SK-N-SH (cell line): ENCODE results near the gene SLCO2B1. TPM values are rescaled to one million over a fixed set of nuclear protein-coding genes. Genes with fewer than 3 reads are reported as not detected.

Source experiments
- CTCF ChIA-PET: fragments of 300-600, 350-600 bp; formaldehyde crosslinking; extraction: SDS; loops from one replicate; lab custom pipeline; 2021; lab: Yijun Ruan, JAX
- POLR2A ChIA-PET: fragments of 350-600 bp; sonication (Branson Sonifier 250); formaldehyde crosslinking; extraction: SDS; loops from one replicate; lab custom pipeline; 2020; ENCODE audit warnings: antibody characterized with exemption, inconsistent platforms; lab: Yijun Ruan, JAX
- DNase-seq: peaks from one replicate; pipeline ENCODE4 v3.0.0; 2012
- H2AFZ ChIP-seq: fragments of 200-600 bp; sonication (generic); 2 replicates; pipeline ENCODE4 v1.8.1; 2016; ENCODE audit warnings: antibody characterized with exemption, mild to moderate bottlenecking, low read depth
- H3F3A ChIP-seq: fragments of 200-600 bp; sonication (generic); replicated peaks from 2 replicates; pipeline ENCODE3; 2016; ENCODE audit warnings: antibody characterized with exemption, mild to moderate bottlenecking; ENCODE audit not compliant: insufficient read depth
- H3K27ac ChIP-seq, 2 experiments: fragments of 200-500 bp in 1 of 2; fragments of 200-600 bp in 1 of 2; sonication (Bioruptor generic) in 1 of 2; sonication (generic), shearing (Covaris generic) in 1 of 2; 2 replicates each; pipeline versions ENCODE4 v1.5.1 to v1.6.1; 2014 to 2016; ENCODE audit warnings: low read depth in 2 of 2, inconsistent platforms in 1 of 2, low read length in 1 of 2, mild to moderate bottlenecking in 1 of 2, mixed read lengths in 1 of 2
- H3K27me3 ChIP-seq: fragments of 200-600 bp; sonication (generic), shearing (Covaris generic); 2 replicates; pipeline ENCODE4 v1.6.1; 2016; ENCODE audit warnings: mixed run types; ENCODE audit not compliant: insufficient read depth
- H3K36me3 ChIP-seq, 2 experiments: fragments of 200-500 bp in 1 of 2; fragments of 200-600 bp in 1 of 2; sonication (Bioruptor generic) in 1 of 2; sonication (generic) in 1 of 2; replicated peaks in 1 of 2; 2 replicates each; pipeline versions ENCODE3 to v1.5.1; 2014 to 2016; ENCODE audit warnings: low read length in 1 of 2, mild to moderate bottlenecking in 1 of 2; ENCODE audit not compliant: insufficient read depth in 2 of 2, control insufficient read depth in 1 of 2
- H3K4me1 ChIP-seq, 2 experiments: fragments of 200-500 bp in 1 of 2; fragments of 200-600 bp in 1 of 2; sonication (Bioruptor generic) in 1 of 2; sonication (generic), shearing (Covaris generic) in 1 of 2; 2 replicates each; pipeline versions ENCODE4 v1.5.1 to v1.6.1; 2014 to 2016; ENCODE audit warnings: low read depth in 1 of 2, low read length in 1 of 2, mixed run types in 1 of 2; ENCODE audit not compliant: insufficient read depth in 2 of 2, control insufficient read depth in 1 of 2
- H3K4me2 ChIP-seq: fragments of 200-600 bp; sonication (generic), shearing (Covaris generic); 2 replicates; pipeline ENCODE4 v1.6.1; 2017; ENCODE audit warnings: mixed run types
- H3K4me3 ChIP-seq, 2 experiments: fragments of 200-500 bp in 1 of 2; fragments of 200-600 bp in 1 of 2; sonication (Bioruptor generic) in 1 of 2; sonication (generic), shearing (Covaris generic) in 1 of 2; 2 replicates each; pipeline versions ENCODE4 v1.5.1 to v1.8.1; 2014 to 2016; ENCODE audit warnings: low read depth in 2 of 2, inconsistent platforms in 1 of 2, low read length in 1 of 2, mild to moderate bottlenecking in 1 of 2, mixed read lengths in 1 of 2, moderate library complexity in 1 of 2
- H3K79me2 ChIP-seq: fragments of 200-600 bp; sonication (generic); 2 replicates; pipeline ENCODE4 v1.8.1; 2017; ENCODE audit warnings: mild to moderate bottlenecking; ENCODE audit not compliant: insufficient read depth
- H3K9ac ChIP-seq: fragments of 200-600 bp; sonication (generic); 2 replicates; pipeline ENCODE4 v1.6.1; 2017; ENCODE audit warnings: mixed run types
- H3K9me2 ChIP-seq: fragments of 200-600 bp; sonication (generic); 2 replicates; pipeline ENCODE4 v1.6.1; 2017; ENCODE audit warnings: mixed run types
- H3K9me3 ChIP-seq: fragments of 200-600 bp; sonication (generic); 2 replicates; pipeline ENCODE4 v1.6.1; 2017; ENCODE audit warnings: mixed run types, mild to moderate bottlenecking, moderate library complexity
- H4K20me1 ChIP-seq: fragments of 200-600 bp; sonication (generic); 2 replicates; pipeline ENCODE4 v1.6.1; 2017; ENCODE audit warnings: mild to moderate bottlenecking, mixed run types; ENCODE audit not compliant: insufficient read depth
- CHD2 ChIP-seq: fragments of 150-350 bp; IDR thresholded peaks from 2 replicates; pipeline ENCODE4 v1.6.1; 2018; ENCODE audit warnings: low read length; ENCODE audit not compliant: partially characterized antibody
- CTCF ChIP-seq: fragments of 200-600 bp; sonication (generic); IDR thresholded peaks from 2 replicates; pipeline ENCODE4 v1.6.1; 2017; ENCODE audit warnings: antibody characterized with exemption, mild to moderate bottlenecking, moderate library complexity
- EP300 ChIP-seq, 2 experiments: IDR thresholded peaks; 2 replicates each; pipeline versions ENCODE4 v1.4.0 to v1.6.1; 2012; ENCODE audit warnings: borderline replicate concordance in 1 of 2, low read depth in 1 of 2, low read length in 1 of 2
- EZH2phosphoT487 ChIP-seq: fragments of 200-600 bp; sonication (generic); IDR thresholded peaks from 2 replicates; pipeline ENCODE4 v1.6.1; 2017; ENCODE audit warnings: low read depth, mixed run types, mild to moderate bottlenecking, antibody characterized with exemption, moderate library complexity, borderline replicate concordance
- FOSL2 ChIP-seq: IDR thresholded peaks from 2 replicates; pipeline ENCODE4 v1.4.0; 2012; ENCODE audit warnings: low read depth, mild to moderate bottlenecking, moderate library complexity, borderline replicate concordance
- FOXM1 ChIP-seq: IDR thresholded peaks from 2 replicates; pipeline ENCODE4 v1.4.0; 2012; ENCODE audit warnings: low read depth, mild to moderate bottlenecking
- MEF2A ChIP-seq: IDR thresholded peaks from 2 replicates; pipeline ENCODE4 v1.4.0; 2012; ENCODE audit warnings: low read depth, borderline replicate concordance
- NFIC ChIP-seq: IDR thresholded peaks from 2 replicates; pipeline ENCODE4 v1.4.0; 2012; ENCODE audit warnings: borderline replicate concordance
- POLR2AphosphoS5 ChIP-seq: IDR thresholded peaks from 2 replicates; pipeline ENCODE4 v1.6.1; 2012; ENCODE audit warnings: low read depth, low read length
- RAD21 ChIP-seq: IDR thresholded peaks from 2 replicates; pipeline ENCODE4 v1.6.1; 2012; ENCODE audit warnings: mild to moderate bottlenecking, low read length
- RCOR1 ChIP-seq: fragments of 150-350 bp; IDR thresholded peaks from 2 replicates; pipeline ENCODE4 v1.6.1; 2017; ENCODE audit warnings: antibody characterized with exemption, low read length
- REST ChIP-seq: IDR thresholded peaks from 2 replicates; pipeline ENCODE4 v1.6.1; 2012; ENCODE audit warnings: mild to moderate bottlenecking, low read depth, low read length, moderate library complexity
- SMC3 ChIP-seq: IDR thresholded peaks from 2 replicates; pipeline ENCODE4 v1.6.1; 2012; ENCODE audit warnings: low read depth, low read length, improper control_type of control experiment
- TAF1 ChIP-seq: IDR thresholded peaks from 2 replicates; pipeline ENCODE4 v1.6.1; 2012; ENCODE audit warnings: low read depth, mild to moderate bottlenecking, low read length, moderate library complexity, borderline replicate concordance
- USF1 ChIP-seq: IDR thresholded peaks from 2 replicates; pipeline ENCODE4 v1.4.0; 2012; ENCODE audit warnings: low read depth, borderline replicate concordance
- ZBTB33 ChIP-seq: IDR thresholded peaks from 2 replicates; pipeline ENCODE4 v1.4.0; 2012; ENCODE audit warnings: low read depth, borderline replicate concordance
- WGBS: methylation state at CpG from one replicate; pipeline ENCODE4 v1.1.6; 2017; ENCODE audit warnings: low lambda C conversion rate; 5-methylcytosine and 5-hydroxymethylcytosine counted together
- polyA plus RNA-seq, 3 experiments: library from polyadenylated mRNA; depleted of rRNA; stranded (reverse); fragments of >200 nt; gene quantifications; 2 replicates each; pipeline ENCODE4 v1.2.3, GENCODE V29; 2012

Gene SLCO2B1
- polyA plus RNA-seq, 1 of the 3 experiments (the other 2 are of a cell fraction): 0.18 TPM

- TF ChIP-seq ZBTB33 (no peak), RAD21 (peak; percentile 71), USF1 (no peak), SMC3 (peak; percentile 85), TAF1 (no peak)
- TF ChIP-seq, all 33 proteins: peak for 9
These were observed 90.4 kb downstream of the SLCO2B1 start (continued) for GRCh38 chr11:75241036-75241905.

- H3K9me3 ChIP-seq: no peaks in the 10 kb centered on the region
- no peaks in the 10 kb centered on the region for H3K36me3 ChIP-seq
- no peak for TF ChIP-seq POLR2AphosphoS5
- TF ChIP-seq CTCF: no peak
- no peak for TF ChIP-seq MEF2A
- no peak for TF ChIP-seq RCOR1
- TF ChIP-seq FOXM1: no peak
- TF ChIP-seq FOSL2: no peak
- no peak for TF ChIP-seq NFIC
- no peak for TF ChIP-seq REST
- no peak for TF ChIP-seq EZH2phosphoT487
- no peak for TF ChIP-seq TAF1
- TF ChIP-seq EP300 (IDR thresholded peaks at IDR 0.05; ENCODE audit: borderline replicate concordance in 1 of 2, low read depth in 1 of 2, low read length in 1 of 2): no peak
- no peak for TF ChIP-seq CHD2
- H3K4me2 ChIP-seq: peak overlapping the region; percentile 52; the same call in 1 of the 2 replicates
- no peaks in the 10 kb centered on the region for H3K9me2 ChIP-seq
- no peak overlapping the region for H3K27ac ChIP-seq
- ChIA-PET POLR2A (interaction anchor here (0.6 to 2.1 kb wide), 9 partner anchors 9 to 294 kb away, joined by 3 to 14 read pairs (median 4); no protein-coding TSS in a partner anchor), CTCF (interaction anchor here (0.6 to 17.5 kb wide), 54 partner anchors 9 to 392 kb away, joined by 3 to 1115 read pairs (median 5); partner anchors contain the start of genes NEU3 and SLCO2B1)
- 61% methylated on average over 18 of the region's 72 CpGs for WGBS
- H4K20me1 ChIP-seq: no peaks in the 10 kb centered on the region
- H3K4me3 ChIP-seq: peak overlapping the region; percentile 53; a peak in 3 of 4 replicates
- DNase-seq: no peak
- no peaks in the 10 kb centered on the region for H3K79me2 ChIP-seq
- no peaks in the 10 kb centered on the region for H3F3A ChIP-seq
- H3K9ac ChIP-seq: no peak overlapping the region
- H3K27me3 ChIP-seq: peaks cover 37% of the 10 kb centered on the region
- no peak overlapping the region for H2AFZ ChIP-seq
- H3K4me1 ChIP-seq: peaks cover 0 to 3% of the 10 kb centered on the region in 2 experiments; a peak in 1 of 4 replicates
These were observed 91.2 kb downstream of the SLCO2B1 start for GRCh38 chr11:75241906-75242644.
